ENCODE data around the gene SMG6.
"Not testable (repeated sequence)": the region's sequence is repeated elsewhere in the genome, so short reads cannot be mapped to it uniquely, and the experiment has no call there.

The SMG6 gene

DNA sequence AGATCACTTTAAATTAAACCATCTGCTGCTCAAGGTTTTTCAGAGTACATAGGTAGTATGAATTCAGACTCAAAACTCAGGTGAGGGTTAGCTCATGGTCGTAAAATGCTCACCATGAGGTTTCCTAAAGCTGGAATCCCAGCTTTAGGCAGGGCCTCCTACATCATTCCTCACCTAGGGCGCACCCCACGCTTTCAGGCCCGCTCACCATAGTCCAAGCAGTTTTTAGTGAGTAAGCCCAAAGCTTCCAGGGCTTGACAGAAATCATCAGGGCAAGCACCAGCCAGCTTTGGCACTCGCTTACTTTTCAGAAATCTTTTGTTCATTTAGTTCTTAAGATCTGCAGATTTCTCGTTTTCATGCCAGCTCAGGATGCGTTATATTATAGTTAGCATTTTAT, 158.9 kb downstream of the SMG6 start:
- no peak for DNase-seq (ENCODE audit: low spot score)

DNA sequence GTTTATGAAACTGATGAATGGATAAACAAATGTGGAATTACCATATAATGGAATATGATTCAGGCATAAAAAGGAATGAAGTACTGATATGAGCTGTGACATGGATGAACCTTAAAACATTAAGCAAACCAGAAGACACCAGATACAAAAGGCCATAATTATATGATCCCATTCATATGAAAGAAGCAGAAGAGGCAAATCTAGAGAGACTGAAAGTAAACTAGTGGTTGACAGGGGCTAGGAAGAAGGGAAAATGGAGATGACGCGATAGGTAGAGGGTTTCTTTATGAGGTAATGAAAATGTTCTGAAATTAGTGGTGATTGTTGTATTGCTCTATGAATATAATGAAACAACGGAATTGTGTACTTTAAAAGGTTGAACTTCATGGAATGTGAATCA, 160.3 kb downstream of the SMG6 start:
- DNase-seq (ENCODE audit: low spot score), result no peak

- not testable (repeated sequence) for DNase-seq (ENCODE audit: low spot score)
These were observed 160.9 kb downstream of the SMG6 start for GRCh38 chr17:2142682-2143081.

GRCh38 chr17:2140683-2141082, 162.9 kb downstream of the SMG6 start:
- DNase-seq (ENCODE audit: low spot score), result no peak

- no peak for DNase-seq (ENCODE audit: low spot score)
These were observed 164.8 kb downstream of the SMG6 start for GRCh38 chr17:2138761-2139160.

- DNase-seq (ENCODE audit: low spot score), result no peak
These were observed 165.3 kb downstream of the SMG6 start for GRCh38 chr17:2138318-2138717.

DNA sequence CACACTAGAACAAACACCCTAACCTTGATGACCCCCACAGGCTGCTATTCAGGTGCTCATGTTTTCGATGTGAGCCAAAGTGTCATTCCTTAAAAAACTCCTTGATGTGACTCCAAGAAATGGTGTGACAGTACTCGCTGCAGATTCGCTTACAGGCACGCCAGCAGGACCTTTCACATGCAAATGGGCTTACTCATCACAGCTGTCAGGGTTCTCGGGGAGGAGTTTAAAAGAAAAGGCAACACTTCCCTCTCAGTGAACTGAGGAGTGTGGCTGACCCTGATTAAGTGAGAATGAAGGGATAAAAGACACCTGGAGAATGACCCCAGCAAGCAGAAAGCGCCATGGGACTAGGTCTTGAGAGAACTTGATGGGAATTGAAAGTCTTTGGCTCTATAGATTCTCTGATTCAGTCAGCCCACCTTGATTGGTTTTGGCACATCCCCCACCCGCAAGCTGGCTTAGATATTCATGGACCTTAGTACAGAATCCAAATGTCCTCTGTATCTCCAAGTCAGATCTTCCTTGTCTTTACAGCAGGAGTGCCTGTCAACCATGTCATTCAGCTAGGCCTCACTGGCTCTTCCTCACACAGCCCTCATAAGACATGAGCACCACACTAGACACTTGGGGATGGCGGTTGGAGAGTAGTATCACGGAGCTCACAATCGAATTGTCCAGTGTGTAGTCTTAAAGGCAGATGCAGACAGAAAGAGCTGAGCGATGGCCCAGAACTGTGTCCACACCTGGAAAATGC, 166.1 kb downstream of the SMG6 start:
- DNase-seq (ENCODE audit: low spot score), result no peak

GRCh38 chr17:2136241-2136640, 167.3 kb downstream of the SMG6 start:
- DNase-seq (ENCODE audit: low spot score), result no peak

GRCh38 chr17:2128011-2128410, 175.6 kb downstream of the SMG6 start:
- no peak for DNase-seq (ENCODE audit: low spot score)

DNA sequence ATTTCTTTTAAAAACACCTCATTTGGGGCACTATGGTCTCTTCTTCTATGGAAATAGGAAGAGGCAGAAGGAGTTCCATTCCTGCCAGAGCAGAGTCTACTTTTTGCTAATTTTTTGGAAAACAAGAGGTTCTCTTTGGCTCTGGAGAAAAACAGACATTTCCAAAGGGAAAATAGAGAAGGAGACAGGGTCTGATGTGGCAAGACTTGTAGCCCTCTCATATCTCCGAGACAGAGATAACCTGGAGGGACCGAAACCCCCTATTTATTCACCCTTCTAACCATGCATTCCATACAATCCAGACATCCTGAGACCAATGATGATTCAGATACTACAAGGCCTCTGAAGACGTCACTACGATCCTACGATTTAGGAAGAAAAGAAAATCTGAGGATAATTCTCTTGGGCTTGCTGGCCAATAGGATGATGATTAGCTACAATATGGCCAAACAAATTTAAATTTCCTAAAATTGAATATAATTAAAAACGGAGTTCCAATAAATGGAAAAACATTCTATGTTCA, 178.5 kb downstream of the SMG6 start:
- no peak for DNase-seq (ENCODE audit: low spot score)

DNA sequence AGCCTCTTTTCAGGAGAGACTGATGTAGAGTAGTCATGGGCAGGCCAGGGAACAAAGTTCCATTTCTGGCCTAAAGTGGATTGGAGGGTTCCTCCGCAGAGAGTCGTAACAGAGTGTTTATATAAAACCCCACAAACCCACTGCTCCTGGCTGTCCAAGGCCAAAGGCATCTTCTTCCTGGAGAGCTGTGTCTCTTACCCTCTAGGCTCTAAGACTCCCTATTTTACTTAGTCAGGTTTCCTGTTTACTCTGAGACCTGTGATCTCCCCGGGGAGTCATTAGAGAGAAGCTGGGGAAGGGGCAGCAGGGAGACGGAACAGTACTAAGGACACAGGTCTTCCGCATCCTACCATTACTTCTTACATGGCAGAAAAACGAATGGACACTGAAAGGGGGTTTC, 179.2 kb downstream of the SMG6 start:
- DNase-seq (ENCODE audit: low spot score), result no peak

DNA sequence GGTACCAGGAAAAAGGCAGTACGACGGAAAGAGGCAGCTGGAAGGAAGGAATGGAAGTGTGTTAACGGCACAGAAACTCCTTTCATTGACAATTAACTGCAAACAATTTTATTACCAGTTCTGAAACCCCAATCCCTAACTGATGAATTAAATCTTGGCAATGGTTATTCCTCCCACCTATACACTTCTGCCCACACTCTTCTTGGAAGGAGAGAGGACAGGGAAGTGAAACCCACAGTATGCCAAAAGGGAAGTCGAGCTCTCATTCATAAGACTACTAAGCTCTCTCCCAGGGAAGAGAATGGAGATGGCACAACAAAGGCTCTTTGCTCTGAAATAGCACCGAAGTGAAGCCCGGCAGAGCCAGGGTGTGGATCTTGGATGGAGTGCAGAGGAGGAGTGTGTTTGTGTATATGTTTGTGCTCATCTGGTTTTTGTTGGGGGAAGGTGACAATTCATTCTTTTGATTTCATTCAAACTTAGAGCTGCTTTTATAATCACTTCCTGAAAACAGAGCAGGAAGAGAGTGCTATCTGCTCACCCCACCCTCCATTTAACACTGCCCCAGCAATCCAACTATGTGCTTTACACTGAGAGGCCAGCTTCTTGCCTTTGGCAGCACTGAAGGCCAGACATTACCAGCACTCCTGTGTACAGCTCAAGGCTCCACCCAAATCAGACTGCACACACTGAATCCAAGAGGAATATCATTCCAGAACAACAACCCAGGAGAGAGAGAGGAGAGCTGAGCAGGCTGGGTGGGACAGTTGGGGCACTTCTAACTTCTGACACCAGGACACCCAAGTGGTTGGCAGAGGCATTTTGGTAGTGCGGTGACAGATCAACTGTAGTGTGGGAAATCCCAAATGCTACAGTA, 180.0 kb downstream of the SMG6 start:
- DNase-seq (ENCODE audit: low spot score), result no peak

- no peak for DNase-seq (ENCODE audit: low spot score)
These were observed 180.8 kb downstream of the SMG6 start for GRCh38 chr17:2122641-2123302.

- no peak for DNase-seq (ENCODE audit: low spot score)
These were observed 182.8 kb downstream of the SMG6 start for GRCh38 chr17:2120586-2121335.

DNA sequence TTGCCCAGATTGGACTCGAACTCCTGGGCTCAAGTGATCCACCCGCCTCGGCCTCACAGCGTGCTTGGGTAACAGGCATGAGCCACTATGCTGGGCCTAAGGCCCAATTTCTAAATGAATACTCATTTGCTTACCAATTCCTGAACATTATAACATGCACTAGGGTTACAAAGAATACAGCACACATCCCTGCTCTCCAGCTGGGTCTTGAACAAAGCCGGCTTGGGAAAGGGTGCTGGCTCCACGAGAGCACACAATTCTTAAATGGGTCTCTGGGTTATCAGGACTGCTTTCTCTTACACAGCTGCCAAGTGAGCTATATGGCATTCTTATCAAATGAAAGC, 190.3 kb downstream of the SMG6 start:
- DNase-seq (ENCODE audit: low spot score), result no peak

DNA sequence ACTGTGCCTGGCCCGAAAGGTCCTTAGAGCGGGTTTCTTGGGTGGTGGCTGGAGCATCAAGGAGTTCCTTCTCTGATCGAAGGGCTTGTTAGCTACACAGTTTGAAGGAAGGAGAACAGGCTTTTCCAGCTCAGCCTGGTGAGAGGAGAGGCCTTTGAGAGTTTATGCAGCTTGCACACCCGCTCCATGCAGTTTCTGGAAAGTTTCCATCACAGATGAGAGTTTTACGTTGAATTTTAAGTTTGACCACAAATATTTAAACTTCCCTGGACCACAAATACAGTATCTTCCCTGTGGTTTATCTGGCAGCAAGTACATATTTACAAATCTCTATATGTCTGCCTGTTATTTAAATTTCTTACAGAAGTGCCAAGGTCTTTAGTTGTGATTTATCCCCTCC, 191.9 kb downstream of the SMG6 start:
- no peak for DNase-seq (ENCODE audit: low spot score)

DNA sequence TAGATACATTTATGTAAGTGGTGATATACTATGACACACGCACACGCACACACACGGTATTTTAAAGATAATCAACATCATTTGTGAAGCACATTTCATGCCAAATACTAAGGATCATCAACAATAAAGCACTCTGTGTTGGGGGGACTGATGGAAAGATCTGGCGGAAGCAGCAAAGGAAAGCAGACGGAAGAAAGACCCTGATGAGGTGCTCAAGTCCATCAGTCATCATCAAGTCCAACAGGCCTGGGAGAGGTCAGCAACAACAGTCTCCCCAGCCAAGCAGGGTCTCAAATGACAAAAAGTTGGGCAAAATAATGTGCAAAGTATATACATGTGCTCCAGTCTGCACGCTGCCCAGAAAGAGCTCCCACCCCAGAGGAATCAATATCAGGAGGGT, 193.1 kb downstream of the SMG6 start:
- no peak for DNase-seq (ENCODE audit: low spot score)

GRCh38 chr17:2108170-2108569, 195.4 kb downstream of the SMG6 start:
- no peak for DNase-seq (ENCODE audit: low spot score)

GRCh38 chr17:2107506-2107905, 196.1 kb downstream of the SMG6 start:
- no peak for DNase-seq (ENCODE audit: low spot score)

GRCh38 chr17:2107050-2107449, 196.5 kb downstream of the SMG6 start:
- DNase-seq (ENCODE audit: low spot score), result no peak

- no peak for DNase-seq (ENCODE audit: low spot score)
These were observed 197.2 kb downstream of the SMG6 start for GRCh38 chr17:2106308-2106955.

DNA sequence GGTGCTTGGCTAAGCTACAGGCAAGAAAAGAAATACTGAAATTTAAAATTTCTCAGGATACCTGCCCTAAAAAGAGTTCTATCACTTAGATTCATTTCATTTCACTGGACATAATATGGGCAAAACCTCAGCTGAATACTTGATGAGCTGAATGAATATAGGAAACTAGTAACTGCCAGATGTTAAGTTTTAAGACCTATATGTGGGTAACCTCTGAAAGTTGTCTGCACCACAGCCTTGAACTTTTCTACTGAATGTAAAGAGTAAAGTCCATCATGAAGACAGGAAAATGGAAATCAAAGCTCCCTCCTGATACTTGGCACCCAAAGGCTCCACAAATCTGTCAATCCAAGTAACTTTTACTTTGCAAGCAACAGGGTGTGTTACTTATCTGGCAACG, 197.9 kb downstream of the SMG6 start:
- DNase-seq (ENCODE audit: low spot score), result no peak
